ENCODE data around the gene SSBP2.

The SSBP2 gene

GRCh38 chr5:81632679-81633078 lies 118.2 kb downstream of the SSBP2 start:
- no peak for TF ChIP-seq EZH2 (IDR thresholded peaks at IDR 0.05; ENCODE audit: borderline replicate concordance, low read depth, low read length, severe bottlenecking)
- no peak for TF ChIP-seq CTCF (IDR thresholded peaks at IDR 0.05; ENCODE audit: borderline replicate concordance, extremely low read depth, low read length, poor library complexity, severe bottlenecking)
- Histone ChIP-seq H3K4me2 (ENCODE audit: insufficient read depth, low read length) (peak overlapping the region; percentile 48), H3K9ac (ENCODE audit: low read depth, low read length) (peak overlapping the region; percentile 60), H3K27me3 (ENCODE audit: insufficient read depth, low read length, poor library complexity) (no peaks in the 10 kb centered on the region), H3K27ac (ENCODE audit: low read length) (peak overlapping the region; percentile 97), H3K9me3 (ENCODE audit: insufficient read depth, low read length, severe bottlenecking) (no peaks in the 10 kb centered on the region), H3K36me3 (ENCODE audit: insufficient read depth, low read length) (peaks cover 54% of the 10 kb centered on the region), H3K4me1 (ENCODE audit: insufficient read depth, low read length) (peaks cover 98% of the 10 kb centered on the region), H3K4me3 (ENCODE audit: low read depth in 1 of 2, low read length in 2 of 2) (0 out of 4 replicates have a peak overlapping the region, but pooled peaks of 1 of the 2 experiments have one; percentile 26), H4K20me1 (ENCODE audit: insufficient read depth, low read length) (no peaks in the 10 kb centered on the region), H3K79me2 (ENCODE audit: insufficient read depth, low read length) (peaks cover 87% of the 10 kb centered on the region), H2AFZ (ENCODE audit: low read depth, low read length) (no peak overlapping the region)
- no peak for DNase-seq
- ATAC-seq (ENCODE audit: insufficient read depth, low read depth): no peak

DNA sequence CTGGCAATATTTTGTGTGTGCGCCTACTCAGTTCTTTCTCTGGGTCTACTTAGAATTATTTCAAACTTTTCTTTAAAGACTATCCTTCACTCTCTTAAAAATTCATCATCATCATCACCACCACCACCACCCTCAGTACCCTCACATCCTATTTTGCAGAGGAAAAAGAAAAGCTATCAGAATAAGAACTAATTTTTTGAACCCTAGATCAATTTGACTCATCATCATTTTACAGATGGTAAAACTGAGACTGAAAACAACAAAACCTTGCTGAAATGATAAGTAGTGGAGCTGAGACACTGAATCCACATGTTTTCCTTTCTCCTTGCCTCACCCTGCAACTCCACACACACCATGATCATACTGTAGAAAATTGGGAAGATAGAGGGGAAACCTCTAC lies 119.3 kb downstream of the SSBP2 start:
- H3K79me2 ChIP-seq (ENCODE audit: insufficient read depth, low read length): peaks cover 87% of the 10 kb centered on the region
- H3K27me3 ChIP-seq (ENCODE audit: insufficient read depth, low read length, poor library complexity): no peaks in the 10 kb centered on the region
- TF ChIP-seq CTCF (IDR thresholded peaks at IDR 0.05; ENCODE audit: borderline replicate concordance, extremely low read depth, low read length, poor library complexity, severe bottlenecking): no peak
- no peak for TF ChIP-seq EZH2 (IDR thresholded peaks at IDR 0.05; ENCODE audit: borderline replicate concordance, low read depth, low read length, severe bottlenecking)
- peak overlapping the region; percentile 97 for H3K27ac ChIP-seq (ENCODE audit: low read length)
- H3K36me3 ChIP-seq (ENCODE audit: insufficient read depth, low read length): peaks cover 54% of the 10 kb centered on the region
- H4K20me1 ChIP-seq (ENCODE audit: insufficient read depth, low read length): no peaks in the 10 kb centered on the region
- no peaks in the 10 kb centered on the region for H3K9me3 ChIP-seq (ENCODE audit: insufficient read depth, low read length, severe bottlenecking)
- ATAC-seq (ENCODE audit: insufficient read depth, low read depth): no peak; the same call in 2 of the 3 replicates
- peak overlapping the region; percentile 48 for H3K4me2 ChIP-seq (ENCODE audit: insufficient read depth, low read length)
- no peak for DNase-seq
- peak overlapping the region in 1 of 2 experiments; percentile 16; a peak in 1 of 4 replicates for H3K4me3 ChIP-seq (ENCODE audit: low read depth in 1 of 2, low read length in 2 of 2)
- H3K9ac ChIP-seq (ENCODE audit: low read depth, low read length): peak overlapping the region; percentile 60
- H3K4me1 ChIP-seq (ENCODE audit: insufficient read depth, low read length): peaks cover 97% of the 10 kb centered on the region
- no peak overlapping the region for H2AFZ ChIP-seq (ENCODE audit: low read depth, low read length)

DNA sequence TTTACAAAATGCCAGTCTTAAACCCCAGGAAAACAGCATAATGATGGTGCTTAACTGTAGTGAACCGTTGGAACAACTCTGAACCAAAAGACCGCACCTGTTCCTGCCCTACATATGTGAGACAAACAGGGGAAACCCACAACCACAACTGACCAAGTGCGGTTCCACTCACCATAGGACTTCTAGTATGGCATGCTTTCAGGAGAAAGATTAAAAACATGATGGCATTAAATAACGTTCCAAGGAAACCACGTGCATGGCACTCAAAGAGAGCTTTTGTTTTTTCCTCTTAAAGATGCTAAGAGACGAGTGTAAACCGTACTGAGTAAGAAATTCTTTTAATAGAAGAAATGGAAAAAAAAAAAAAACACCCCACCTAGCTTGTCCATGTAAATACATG lies 119.8 kb downstream of the SSBP2 start:
- DNase-seq (peak; percentile 94), ATAC-seq (ENCODE audit: insufficient read depth, low read depth) (peak; percentile 90)
- Histone ChIP-seq H3K9me3 (ENCODE audit: insufficient read depth, low read length, severe bottlenecking) (no peaks in the 10 kb centered on the region), H3K36me3 (ENCODE audit: insufficient read depth, low read length) (peaks cover 54% of the 10 kb centered on the region), H3K27me3 (ENCODE audit: insufficient read depth, low read length, poor library complexity) (no peaks in the 10 kb centered on the region), H3K4me2 (ENCODE audit: insufficient read depth, low read length) (peak overlapping the region; percentile 48), H4K20me1 (ENCODE audit: insufficient read depth, low read length) (no peaks in the 10 kb centered on the region), H3K79me2 (ENCODE audit: insufficient read depth, low read length) (peaks cover 87% of the 10 kb centered on the region), H3K27ac (ENCODE audit: low read length) (peak overlapping the region; percentile 97), H3K4me3 (ENCODE audit: low read depth in 1 of 2, low read length in 2 of 2) (peak overlapping the region in 1 of 2 experiments; percentile 16; a peak in 1 of 4 replicates), H2AFZ (ENCODE audit: low read depth, low read length) (no peak overlapping the region), H3K4me1 (ENCODE audit: insufficient read depth, low read length) (peaks cover 94% of the 10 kb centered on the region), H3K9ac (ENCODE audit: low read depth, low read length) (peak overlapping the region; percentile 60)
- TF ChIP-seq CTCF (IDR thresholded peaks at IDR 0.05; ENCODE audit: borderline replicate concordance, extremely low read depth, low read length, poor library complexity, severe bottlenecking) (no peak), EZH2 (IDR thresholded peaks at IDR 0.05; ENCODE audit: borderline replicate concordance, low read depth, low read length, severe bottlenecking) (no peak)
